Activated gamma-delta T cell treated with Interleukin-2 at 50 U/mL for 16 hours (primary cell): ENCODE measurements around the gene ACACA.
A peak's percentile ranks its signal among the peaks of the same experiment; 100 is the strongest.
"Not testable (repeated sequence)": the region's sequence is repeated elsewhere in the genome, so short reads cannot be mapped to it uniquely, and the experiment has no call there.

Experiments
- DNase-seq: peaks from one replicate; pipeline ENCODE4 v3.0.0-alpha.2; 2020

The ACACA gene

GRCh38 chr17:37392024-37392590 lies 14.5 kb downstream of the ACACA start:
- no peak for DNase-seq

- DNase-seq = no peak
Observed at GRCh38 chr17:37391146-37391545, 15.5 kb downstream of the ACACA start.

- DNase-seq = no peak
Observed at GRCh38 chr17:37389160-37389559, 17.5 kb downstream of the ACACA start.

GRCh38 chr17:37388266-37388665 lies 18.4 kb downstream of the ACACA start:
- no peak for DNase-seq

GRCh38 chr17:37386462-37386861 lies 20.2 kb downstream of the ACACA start:
- no peak for DNase-seq

GRCh38 chr17:37385474-37385990 lies 21.1 kb downstream of the ACACA start:
- no peak for DNase-seq

GRCh38 chr17:37384560-37385149 lies 22.0 kb downstream of the ACACA start:
- DNase-seq = no peak

- no peak for DNase-seq
Observed at GRCh38 chr17:37382056-37382455, 24.6 kb downstream of the ACACA start.

GRCh38 chr17:37375706-37376105 lies 30.9 kb downstream of the ACACA start, which contains the start of gene C17orf78:
TSS of gene C17orf78 (plus strand) at chr17:37375985. CDS start at chr17:37376093, 108 bp downstream.
- no peak for DNase-seq

DNA sequence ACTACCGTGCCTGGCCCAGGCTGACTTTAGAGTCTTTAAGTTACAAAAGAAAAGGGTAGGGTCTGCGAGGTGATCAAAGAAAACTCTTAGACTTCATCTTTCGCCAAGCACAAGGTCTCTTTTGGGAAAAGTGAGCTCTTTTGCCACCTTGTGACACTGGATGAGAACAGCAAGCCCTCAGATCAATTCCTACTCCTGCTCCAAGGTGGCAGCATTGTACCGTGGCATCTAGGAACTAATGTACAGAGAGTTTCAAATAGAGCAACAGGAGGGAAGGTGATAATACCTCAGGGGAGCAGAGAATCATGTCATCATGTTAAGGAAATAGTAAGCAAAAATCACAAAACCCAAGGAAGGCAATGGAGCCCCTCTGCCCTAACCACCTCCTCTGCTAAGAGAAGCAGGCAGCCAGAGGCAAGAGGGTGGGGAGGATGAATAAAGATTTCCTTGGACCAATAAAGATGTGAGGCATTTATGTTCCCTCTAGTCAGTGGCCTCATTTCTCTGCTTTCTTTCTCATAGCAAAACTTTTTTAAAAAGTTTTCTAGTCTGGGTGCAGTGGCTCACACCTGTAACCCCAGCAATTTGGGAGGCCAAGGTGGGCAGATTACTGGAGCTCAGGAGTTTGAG lies 33.0 kb downstream of the ACACA start:
- peak; percentile 50 for DNase-seq

DNA sequence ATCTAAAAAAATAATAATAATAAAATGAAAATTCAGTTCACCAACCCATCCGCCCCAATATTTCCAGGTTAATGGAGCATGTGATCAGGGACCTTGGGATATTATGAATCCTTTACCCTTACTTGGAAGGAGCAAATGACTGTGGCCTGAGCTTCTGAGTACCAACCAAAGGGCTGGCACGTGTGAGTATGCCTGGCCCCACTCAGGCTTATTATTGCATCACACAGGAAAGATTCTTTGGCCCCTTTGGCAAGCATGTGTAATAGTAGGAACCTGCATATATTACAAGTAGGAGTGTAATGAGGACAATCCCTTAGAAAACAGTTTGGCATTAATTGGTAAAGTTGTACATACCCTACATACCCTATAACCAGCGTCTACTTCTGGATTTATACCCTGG lies 38.1 kb downstream of the ACACA start:
- DNase-seq = no peak

- DNase-seq = no peak
Observed at GRCh38 chr17:37365589-37365988, 41.0 kb downstream of the ACACA start.

GRCh38 chr17:37361543-37361942 lies 45.1 kb downstream of the ACACA start:
- no peak for DNase-seq

- DNase-seq = no peak
Observed at GRCh38 chr17:37360632-37361031, 46.0 kb downstream of the ACACA start.

DNA sequence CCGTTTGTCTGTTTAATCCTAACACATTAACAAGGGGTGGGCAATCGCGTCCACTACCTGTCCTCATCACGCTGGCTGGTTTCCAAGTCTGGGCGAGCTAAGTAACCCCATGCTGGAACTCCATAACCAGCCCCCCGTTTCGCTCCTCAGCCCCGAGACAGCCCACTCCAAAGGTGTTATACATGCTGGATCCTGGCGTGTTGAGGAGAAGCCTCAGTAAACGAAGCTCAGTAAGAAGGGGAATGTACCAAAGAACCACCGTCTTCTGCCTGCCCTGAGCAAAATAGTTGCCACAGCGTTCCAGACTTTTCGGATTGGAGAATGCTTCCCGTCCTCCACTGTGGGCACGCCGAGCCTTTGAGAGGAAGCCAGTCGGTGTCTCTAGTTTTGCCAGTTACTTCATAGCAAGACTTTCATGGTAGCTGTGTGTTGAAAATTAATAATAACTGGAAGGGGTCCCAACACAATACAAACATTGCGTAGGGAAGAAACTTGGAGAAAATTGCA lies 46.9 kb downstream of the ACACA start:
- no peak for DNase-seq

- peak; percentile 84 for DNase-seq
Observed at GRCh38 chr17:37358830-37359681, 47.6 kb downstream of the ACACA start.

DNA sequence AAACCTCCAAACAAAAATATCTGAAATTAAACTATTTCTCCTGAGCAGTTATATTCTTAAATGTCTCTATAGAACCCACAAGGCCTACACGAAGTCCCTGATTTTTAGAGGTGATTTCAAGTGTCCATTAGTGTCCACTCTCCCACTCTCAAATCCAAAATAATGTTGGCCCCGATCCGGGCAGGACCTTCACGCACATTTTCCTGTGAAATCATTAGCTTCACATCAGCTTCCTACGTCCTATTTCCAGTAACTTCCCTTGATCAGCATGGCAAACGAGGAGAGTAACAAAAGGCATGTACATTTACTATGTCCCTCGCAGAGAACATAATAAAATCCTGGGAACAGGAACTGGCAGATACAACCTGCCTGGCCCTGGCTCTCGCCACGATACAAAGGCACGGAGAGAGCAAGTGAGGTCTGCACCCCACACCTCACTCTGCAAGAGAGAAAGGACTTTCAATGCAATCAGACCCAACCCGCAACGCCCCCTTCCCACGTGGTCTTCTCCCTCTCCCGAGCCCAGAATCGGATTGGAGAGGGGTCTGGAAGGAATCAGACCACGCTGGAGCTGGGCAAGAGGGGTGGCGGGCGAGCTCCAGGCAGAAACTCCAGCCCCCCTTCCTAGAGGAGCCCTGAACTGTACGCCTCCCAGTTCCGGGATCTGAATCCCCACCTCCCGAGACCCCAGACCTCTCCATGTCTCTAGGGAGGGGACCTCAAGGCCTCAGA lies 48.4 kb downstream of the ACACA start:
- DNase-seq = peak; percentile 4

- not testable (repeated sequence) for DNase-seq
Observed at GRCh38 chr17:37356796-37357569, 49.7 kb downstream of the ACACA start.

- not testable (repeated sequence) for DNase-seq
Observed at GRCh38 chr17:37346863-37347402, 59.7 kb downstream of the ACACA start.

GRCh38 chr17:37344519-37344918 lies 62.1 kb downstream of the ACACA start:
- no peak for DNase-seq

DNA sequence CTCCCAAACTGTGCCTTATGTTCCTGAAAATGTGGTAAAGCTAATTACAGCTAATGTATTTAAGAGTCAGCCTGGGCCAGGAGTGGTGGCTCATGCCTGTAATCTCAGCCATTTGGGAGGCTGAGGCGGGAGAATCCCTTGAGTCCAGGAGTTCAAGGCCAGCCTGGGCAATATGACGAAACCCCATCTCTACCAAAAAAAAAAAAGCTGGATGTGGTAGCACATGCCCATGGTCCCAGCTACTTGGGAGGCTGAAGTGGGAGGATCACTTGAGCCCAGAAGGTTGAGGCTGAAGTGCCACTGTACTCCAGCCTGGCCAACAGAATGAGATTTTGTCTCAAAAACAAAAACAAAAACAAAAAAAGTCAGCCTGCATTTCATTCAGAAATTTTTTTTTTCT lies 64.0 kb downstream of the ACACA start:
- DNase-seq = no peak
